GM19193 (cell line): ENCODE data around the gene BMAL1.

Experiments
- POLR2A ChIP-seq: IDR thresholded peaks from 4 replicates; pipeline ENCODE4 v1.6.1; 2011; ENCODE audit not compliant: insufficient read depth, insufficient read length; ENCODE audit errors: extremely low read depth

Gene BMAL1

DNA sequence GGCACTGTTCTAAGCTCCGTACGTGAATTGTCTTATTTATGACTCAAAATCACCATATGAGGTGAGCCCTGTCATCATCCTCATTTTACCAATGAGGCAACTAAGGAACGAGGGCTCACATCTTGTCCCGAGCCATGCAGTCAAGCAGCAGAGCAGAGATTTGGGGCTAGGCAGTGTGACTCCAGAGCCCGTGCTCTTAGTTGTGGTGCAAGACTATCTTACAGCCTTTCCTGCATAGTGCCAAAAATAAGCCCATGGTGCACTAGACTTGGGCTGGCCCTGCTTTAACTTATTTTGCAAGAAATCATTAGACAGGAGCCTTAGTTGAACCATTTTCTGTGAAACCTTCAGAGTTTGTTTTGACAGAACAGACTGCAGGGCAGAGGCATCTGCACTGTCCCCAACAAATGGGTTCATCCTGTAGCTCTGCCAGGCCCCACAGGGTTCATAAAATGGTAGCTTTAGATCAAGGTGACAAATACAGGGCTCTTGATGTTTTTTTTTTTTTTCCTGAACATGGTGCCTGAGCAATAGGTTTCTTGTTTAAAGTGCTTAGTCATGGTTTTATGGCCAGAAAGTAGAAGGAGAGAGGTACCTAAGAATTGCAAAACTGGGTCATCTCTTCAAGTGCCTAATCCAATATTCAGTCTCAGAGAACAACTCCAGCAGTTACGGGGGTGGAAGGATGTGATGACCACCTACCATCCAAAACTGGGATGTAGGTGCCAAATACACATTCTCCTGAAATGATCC is 56.6 kb downstream of the BMAL1 start:
- TF ChIP-seq POLR2A: no peak

DNA sequence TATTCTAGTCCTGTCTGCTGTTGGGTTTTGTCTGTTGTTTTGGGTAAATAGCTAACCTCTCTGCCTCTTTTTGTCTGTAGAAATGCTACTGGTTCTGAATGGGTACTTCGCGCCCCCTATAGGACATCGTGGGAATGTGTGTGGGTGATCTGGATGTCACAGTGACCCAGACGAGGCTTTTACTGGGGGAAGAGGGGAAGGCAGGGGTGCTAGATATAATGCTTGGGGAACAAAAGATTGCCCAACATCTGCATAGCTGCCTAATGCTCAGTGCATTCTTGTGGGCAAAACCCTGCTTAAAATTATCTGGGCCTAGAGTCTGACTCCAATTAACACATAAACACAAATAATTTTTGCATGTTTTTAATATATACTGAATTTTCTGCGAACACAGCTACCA is 57.7 kb downstream of the BMAL1 start:
- TF ChIP-seq POLR2A: no peak

DNA sequence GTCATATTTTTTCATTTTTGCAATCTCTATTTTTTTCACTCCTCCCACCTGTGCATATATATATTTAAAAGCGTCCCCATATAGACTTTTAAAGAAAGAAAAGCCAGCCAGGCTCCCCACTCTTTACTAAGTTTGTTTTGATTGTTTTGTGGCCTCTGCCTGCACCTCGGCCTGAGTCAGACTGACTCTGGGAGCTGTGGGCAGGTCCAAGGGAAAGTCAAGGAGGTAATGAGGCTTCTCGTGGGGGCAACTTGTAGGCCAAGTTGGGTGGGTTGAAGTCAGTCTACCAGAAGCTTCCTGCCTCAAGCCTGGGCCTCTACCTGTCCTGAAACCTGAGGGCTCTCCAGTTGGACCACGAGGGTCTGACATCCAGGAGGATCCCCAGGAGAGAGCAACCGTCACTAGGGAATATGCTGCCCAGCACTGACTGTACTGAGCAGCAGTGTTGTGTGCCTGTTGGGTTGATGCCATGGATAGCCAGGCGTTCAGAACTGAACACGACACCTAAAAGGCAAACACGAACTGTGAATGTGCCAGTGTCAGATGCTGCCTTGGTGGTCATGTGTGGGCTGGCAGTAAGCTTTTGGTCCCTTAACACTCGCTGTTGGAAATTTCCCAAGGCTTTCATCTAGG is 58.8 kb downstream of the BMAL1 start:
- TF ChIP-seq POLR2A: no peak

DNA sequence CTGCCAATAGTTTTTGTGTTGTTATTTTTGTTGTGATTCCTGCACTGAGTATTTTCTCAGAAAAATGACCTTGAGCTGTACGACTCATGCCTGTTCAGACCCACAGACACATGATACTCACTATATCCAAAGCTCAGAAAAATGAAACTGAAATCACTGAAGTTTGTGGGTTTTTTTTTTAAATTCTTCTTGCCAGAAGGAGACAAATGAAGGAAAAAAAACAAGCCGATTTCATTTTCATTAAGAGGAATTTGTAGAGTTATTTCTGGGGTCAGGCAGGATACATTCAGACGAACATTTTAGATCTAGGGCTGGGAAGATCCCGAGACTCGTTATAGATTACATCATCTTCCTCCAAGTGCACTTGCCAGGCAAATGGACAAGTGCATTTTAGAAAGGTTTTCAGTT is 60.4 kb downstream of the BMAL1 start:
- no peak for TF ChIP-seq POLR2A

DNA sequence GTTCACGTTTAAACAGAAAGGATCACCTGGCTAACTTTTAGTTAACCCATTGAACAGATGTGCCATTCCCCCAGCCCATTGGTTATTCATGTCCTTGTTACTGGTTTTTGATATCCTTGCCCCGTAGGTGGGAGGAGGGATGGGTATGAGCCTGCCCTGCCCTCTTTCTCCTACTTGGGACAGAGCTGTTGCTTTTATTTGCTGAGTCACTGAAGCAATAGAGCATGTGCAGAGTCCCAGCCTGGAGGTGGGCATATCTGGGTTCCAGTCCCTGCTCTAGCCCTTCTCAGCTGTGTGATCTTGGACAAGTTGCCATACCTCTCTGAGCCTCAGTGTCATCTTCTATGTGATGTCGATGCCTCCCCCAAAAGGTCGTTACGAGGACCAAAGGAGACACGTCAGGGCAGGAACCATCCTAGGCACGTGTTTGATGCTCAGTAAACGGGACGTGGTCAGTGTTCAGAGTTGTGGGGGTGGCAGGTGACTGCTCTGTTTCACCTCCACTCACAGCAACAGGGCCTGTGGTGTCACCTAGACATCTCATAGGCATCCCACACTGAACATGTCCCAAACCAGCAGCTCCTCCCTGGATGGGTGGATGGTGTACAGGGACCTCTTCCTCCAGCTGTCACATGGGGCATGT is 61.0 kb downstream of the BMAL1 start:
- TF ChIP-seq POLR2A: no peak

DNA sequence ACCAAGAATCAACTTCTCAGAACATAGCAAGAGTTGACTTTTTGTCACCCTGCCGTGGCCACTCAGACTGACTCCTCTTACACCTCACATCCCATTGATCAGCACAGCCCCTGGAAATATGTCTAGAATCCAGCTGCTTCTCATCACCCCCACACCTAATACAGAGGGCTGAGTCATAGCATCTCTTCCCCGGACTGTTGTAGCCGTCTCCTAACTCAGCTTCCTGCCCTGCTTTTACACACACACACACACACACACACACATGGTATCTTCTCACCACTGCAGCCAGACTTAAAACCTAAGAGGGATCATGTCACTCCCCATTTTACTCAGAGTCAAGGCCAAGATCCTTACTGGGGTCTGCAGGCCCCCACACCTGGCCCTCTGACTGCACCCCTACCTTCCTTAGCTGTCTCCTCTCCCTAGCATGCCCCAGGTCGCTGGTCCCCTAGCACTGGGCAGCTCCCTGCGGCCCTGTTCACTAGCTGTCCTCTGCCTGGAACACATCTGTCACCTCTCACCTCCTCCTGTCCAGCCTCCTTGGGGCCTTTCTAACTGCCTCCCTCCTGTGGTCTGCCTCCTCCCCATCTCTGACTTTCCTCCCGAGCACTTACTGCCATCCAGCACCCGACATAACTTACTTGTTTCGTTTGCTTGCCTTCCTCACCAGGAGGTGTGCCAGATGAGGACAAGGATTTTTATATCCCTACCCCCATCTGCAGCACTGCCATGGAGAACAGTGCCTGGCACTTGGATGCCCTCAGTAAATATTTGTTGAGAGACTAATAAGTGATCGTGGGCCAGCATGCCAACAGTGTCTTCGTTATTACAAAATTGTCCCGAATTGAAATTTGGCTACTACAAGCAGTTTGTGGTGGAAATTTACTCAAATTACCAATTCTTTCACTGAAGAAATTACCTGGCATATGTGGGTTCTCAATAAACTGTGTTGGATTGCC is 61.9 kb downstream of the BMAL1 start:
- no peak for TF ChIP-seq POLR2A

DNA sequence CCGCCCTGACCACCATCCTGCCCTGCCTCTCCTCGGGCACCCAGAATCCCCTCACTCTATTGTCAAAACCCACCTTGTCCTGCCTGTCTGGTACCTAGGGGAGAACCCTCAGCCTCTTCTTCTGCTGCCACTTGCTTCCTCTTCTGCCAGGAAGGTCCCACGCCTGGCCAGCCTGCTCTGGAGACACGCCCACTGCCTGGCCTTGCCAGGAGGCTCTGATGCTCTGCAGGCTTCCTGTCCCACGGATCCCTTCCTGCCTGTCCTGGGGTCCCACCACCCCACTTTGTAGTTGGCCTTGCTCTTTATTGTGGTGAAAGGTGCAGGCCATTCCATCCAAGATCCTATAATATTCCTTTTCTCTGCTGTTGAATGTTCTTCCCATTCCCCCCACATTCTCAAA is 63.4 kb downstream of the BMAL1 start:
- TF ChIP-seq POLR2A: no peak

DNA sequence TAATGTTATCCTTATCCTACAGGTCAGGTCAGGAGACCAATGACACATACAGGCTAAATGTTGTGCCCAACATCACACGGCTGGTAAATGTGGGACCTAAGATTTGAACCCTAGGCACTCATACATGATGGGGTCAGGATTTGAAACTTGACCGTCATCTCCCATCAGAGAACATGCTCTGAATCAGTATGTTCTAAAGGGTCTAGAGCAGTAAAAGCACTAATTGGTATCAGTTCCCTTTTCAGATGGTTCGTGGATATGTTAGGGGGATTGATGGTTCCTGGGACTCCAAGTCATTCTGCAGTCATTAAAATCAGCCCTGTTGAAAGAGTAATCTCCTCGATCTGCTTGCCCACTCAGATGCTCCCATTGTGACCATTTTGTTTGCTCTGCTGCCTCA is 65.5 kb downstream of the BMAL1 start:
- TF ChIP-seq POLR2A: no peak

DNA sequence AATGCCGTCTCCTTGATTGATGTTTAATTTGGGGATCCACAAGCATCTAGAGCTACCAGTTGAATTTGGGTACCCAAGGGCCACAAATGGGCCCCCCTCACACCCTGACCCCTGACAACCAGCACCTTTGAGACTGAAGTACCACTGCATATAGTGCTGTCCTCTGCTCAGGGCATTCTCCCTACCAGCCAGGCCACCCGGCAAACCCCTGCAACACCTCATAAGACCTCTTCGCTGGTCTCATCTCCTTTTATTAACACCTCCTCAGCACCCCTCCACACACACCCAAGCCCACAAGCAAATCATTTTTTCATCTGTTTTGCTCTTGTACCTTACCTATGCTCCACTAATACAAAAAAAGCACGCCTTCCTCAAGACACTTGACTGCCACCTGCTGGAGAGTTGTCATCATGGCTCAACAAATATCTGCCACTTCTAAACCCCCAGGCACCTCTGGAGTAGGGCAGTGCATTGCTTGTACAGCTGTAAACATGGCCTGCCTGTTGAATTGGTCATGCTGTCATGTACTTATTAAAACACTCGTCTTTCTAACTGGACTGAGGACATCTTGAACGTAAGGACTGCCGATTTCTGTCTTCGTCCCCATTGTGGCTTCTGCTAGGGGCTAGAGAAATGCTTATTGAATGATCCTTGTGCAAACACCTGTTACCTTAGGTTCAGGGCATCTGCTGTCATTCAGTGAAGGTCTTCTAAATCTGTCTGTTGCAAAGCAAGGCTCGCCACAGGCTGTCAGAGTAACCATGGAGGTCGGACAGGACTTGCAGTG is 66.5 kb downstream of the BMAL1 start:
- no peak for TF ChIP-seq POLR2A

DNA sequence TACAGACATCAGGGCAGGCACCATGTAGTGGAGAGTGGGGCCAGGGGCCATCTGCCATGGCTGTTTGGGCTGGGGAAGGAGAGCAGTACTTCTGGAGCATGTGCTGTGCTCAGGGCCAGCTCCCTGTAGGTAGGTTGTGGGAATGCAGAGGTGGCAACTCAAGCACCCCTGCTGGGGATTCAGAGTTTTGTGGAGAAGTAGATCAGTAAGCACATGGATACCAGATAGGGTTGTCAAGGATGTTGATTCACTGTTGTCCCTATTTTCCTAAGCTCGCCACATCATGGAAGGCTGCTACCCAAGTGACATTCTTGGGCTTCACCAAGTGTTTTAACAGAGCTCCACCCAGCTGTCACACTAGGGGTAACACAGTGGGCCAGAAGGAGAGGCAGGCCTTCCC is 67.2 kb downstream of the BMAL1 start:
- no peak for TF ChIP-seq POLR2A

DNA sequence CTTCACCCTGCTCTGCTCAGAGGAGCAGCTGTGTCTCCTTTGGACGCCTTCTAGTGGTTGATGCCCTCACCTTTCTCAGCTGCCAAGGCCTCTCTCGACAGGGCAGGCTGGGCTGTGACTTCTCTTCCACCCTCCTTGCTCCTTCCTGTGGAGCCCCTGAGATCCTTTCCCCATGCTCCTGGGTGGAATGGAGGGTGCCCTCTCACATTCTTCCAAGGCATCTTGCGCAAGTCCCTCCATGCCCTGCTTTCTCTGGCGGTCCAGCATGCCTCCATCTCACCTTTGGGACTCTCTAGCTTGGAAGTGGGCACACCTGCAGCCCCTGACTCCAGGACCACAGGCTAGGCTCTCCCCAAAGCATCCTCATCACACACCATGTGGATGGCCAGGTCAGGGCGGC is 68.9 kb downstream of the BMAL1 start:
- no peak for TF ChIP-seq POLR2A

DNA sequence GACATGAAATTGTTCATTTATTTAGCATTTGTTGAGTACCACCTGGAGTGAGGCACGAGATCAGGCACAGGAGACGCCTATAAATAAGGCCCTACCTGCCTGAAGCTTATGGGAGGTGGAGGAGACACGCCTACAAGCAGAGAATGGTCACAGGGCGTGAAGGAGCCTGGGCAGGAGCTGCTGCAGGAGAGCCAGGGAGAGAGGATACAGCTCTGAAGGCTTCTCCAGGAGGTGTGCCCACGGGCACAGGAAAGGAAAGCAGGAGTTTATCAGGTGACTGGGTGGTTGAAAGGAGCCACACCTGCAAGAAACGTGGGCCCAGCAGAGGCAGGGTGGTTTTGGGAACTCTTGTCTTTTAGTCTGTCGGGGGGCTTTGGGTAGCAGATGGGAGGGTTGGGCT is 70.3 kb downstream of the BMAL1 start:
- TF ChIP-seq POLR2A: no peak

DNA sequence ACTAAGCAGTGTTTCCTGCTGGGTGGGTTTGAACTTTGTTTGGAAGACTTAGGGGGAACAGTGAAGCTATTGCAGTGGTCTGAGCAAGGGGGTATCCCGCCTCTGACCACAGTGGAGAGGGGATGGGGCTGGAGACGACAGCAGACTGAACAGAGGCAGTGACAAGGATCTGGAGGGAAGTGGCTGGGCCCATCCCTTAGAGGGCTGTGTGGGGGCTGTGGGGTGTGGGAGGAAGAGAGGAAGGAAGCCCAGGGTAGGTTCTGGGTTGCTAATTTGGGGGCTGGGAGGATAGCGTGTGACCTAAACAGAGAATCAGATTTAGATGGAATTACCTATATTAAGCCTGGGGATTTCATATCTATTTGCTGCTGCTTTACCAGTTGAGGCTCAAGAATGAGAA is 70.7 kb downstream of the BMAL1 start:
- TF ChIP-seq POLR2A: no peak

DNA sequence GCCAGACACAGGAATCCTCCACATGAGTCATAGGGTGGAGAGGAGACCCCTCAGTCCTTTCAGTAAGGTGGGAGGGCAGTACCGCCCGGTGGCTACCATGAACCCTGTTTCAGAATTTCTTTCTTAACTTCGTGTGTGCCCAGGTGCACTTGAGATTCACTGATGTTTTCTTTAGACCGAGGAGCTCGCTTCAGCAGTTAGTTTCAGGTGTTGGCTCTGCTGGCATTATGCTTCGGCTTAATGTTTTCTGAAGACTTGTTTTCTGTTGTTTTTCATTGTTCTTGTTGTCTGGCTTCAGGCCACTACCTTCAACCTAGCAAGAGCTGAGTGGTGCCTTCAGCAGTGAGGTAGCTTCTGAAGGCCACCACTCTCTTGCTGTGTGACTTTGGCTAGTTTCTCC is 71.5 kb downstream of the BMAL1 start:
- no peak for TF ChIP-seq POLR2A
